MM.1S (cell line): ENCODE measurements around the gene TRPM2.
A peak's percentile ranks its signal among the peaks of the same experiment; 100 is the strongest.

Experiments
- DNase-seq: peaks from one replicate; pipeline ENCODE4 v3.0.0-alpha.2; 2015
- H2AFZ ChIP-seq: fragments of 300-600 bp; sonication (generic); 2 replicates; pipeline ENCODE4 v1.6.0; 2016; ENCODE audit warnings: antibody characterized with exemption, low read length
- H3F3A ChIP-seq: fragments of 300-600 bp; sonication (generic); 2 replicates; pipeline ENCODE4 v1.6.1; 2016; ENCODE audit warnings: mild to moderate bottlenecking, antibody characterized with exemption, low read length, moderate library complexity, mixed read lengths; ENCODE audit not compliant: insufficient read depth
- H3K27ac ChIP-seq: fragments of 300-600 bp; sonication (generic); 2 replicates; pipeline ENCODE4 v1.5.1; 2016; ENCODE audit warnings: mild to moderate bottlenecking, low read length
- H3K27me3 ChIP-seq: fragments of 300-600 bp; sonication (generic); replicated peaks from 2 replicates; pipeline ENCODE4 v1.6.0; 2016; ENCODE audit warnings: low read length; ENCODE audit not compliant: insufficient read depth
- H3K36me3 ChIP-seq: fragments of 300-600 bp; sonication (generic); replicated peaks from 2 replicates; pipeline ENCODE4 v1.6.1; 2016; ENCODE audit warnings: mild to moderate bottlenecking, low read length, mixed read lengths; ENCODE audit not compliant: insufficient read depth
- H3K4me1 ChIP-seq: fragments of 300-600 bp; sonication (generic); 2 replicates; pipeline ENCODE4 v1.6.1; 2016; ENCODE audit warnings: low read length, mixed read lengths
- H3K4me2 ChIP-seq: fragments of 300-600 bp; sonication (generic); 2 replicates; pipeline ENCODE4 v1.6.0; 2016; ENCODE audit warnings: low read depth, low read length
- H3K4me3 ChIP-seq: fragments of 300-600 bp; sonication (generic); 2 replicates; pipeline ENCODE4 v1.5.1; 2016; ENCODE audit warnings: low read length, mixed read lengths
- H3K79me2 ChIP-seq: fragments of 300-600 bp; sonication (generic); 2 replicates; pipeline ENCODE4 v1.6.1; 2016; ENCODE audit warnings: mixed run types, low read length, mixed read lengths
- H3K9ac ChIP-seq: fragments of 300-600 bp; sonication (generic); 2 replicates; pipeline ENCODE4 v1.6.1; 2016; ENCODE audit warnings: low read length, mixed read lengths
- H3K9me2 ChIP-seq: fragments of 300-600 bp; sonication (generic); replicated peaks from 2 replicates; pipeline ENCODE4 v1.6.1; 2016; ENCODE audit warnings: mild to moderate bottlenecking, low read length, mixed read lengths; ENCODE audit not compliant: insufficient read depth
- H3K9me3 ChIP-seq: fragments of 300-600 bp; sonication (generic); replicated peaks from 2 replicates; pipeline ENCODE4 v1.6.1; 2016; ENCODE audit warnings: mild to moderate bottlenecking, low read length, mixed read lengths; ENCODE audit not compliant: insufficient read depth
- H4K20me1 ChIP-seq: fragments of 300-600 bp; sonication (generic); 2 replicates; pipeline ENCODE4 v1.6.1; 2016; ENCODE audit warnings: mild to moderate bottlenecking, low read length, moderate library complexity, mixed read lengths; ENCODE audit not compliant: insufficient read depth
- CTCF ChIP-seq: fragments of 300-600 bp; sonication (generic); IDR thresholded peaks from 2 replicates; pipeline ENCODE4 v1.5.1; 2016; ENCODE audit warnings: antibody characterized with exemption, low read length, mixed read lengths
- EZH2 ChIP-seq: fragments of 300-600 bp; sonication (generic); optimal IDR thresholded peaks from 2 replicates; pipeline ENCODE3; 2017; ENCODE audit warnings: low read depth, mild to moderate bottlenecking, antibody characterized with exemption, low read length, mixed read lengths
- EZH2phosphoT487 ChIP-seq: fragments of 300-600 bp; sonication (generic); IDR thresholded peaks from 2 replicates; pipeline ENCODE4 v1.6.1; 2018; ENCODE audit warnings: antibody characterized with exemption, low read length

TRPM2 gene

GRCh38 chr21:44354001-44354405 lies 582 bp downstream of the TRPM2 start:
- TF ChIP-seq CTCF: no peak
- no peak for TF ChIP-seq EZH2
- no peak for TF ChIP-seq EZH2phosphoT487
- H3K27me3 ChIP-seq: peaks cover 91% of the 10 kb centered on the region
- no peaks in the 10 kb centered on the region for H3K36me3 ChIP-seq
- no peak overlapping the region for H3K4me3 ChIP-seq
- no peak for DNase-seq
- H3K9me3 ChIP-seq: no peaks in the 10 kb centered on the region
- no peak overlapping the region for H3K9ac ChIP-seq
- H3K9me2 ChIP-seq: no peaks in the 10 kb centered on the region
- no peaks in the 10 kb centered on the region; the same call in 1 of the 2 replicates for H3K4me1 ChIP-seq
- no peak overlapping the region for H3K27ac ChIP-seq
- H4K20me1 ChIP-seq: no peaks in the 10 kb centered on the region
- no peak overlapping the region for H3K4me2 ChIP-seq
- no peak overlapping the region for H2AFZ ChIP-seq
- H3F3A ChIP-seq: no peaks in the 10 kb centered on the region
- no peaks in the 10 kb centered on the region for H3K79me2 ChIP-seq

- H3K4me1 ChIP-seq: no peaks in the 10 kb centered on the region; the same call in 1 of the 2 replicates
- no peaks in the 10 kb centered on the region for H3K9me2 ChIP-seq
- DNase-seq: peak; percentile 31
- no peak overlapping the region for H2AFZ ChIP-seq
- peaks cover 90% of the 10 kb centered on the region for H3K27me3 ChIP-seq
- no peak overlapping the region for H3K27ac ChIP-seq
- no peaks in the 10 kb centered on the region for H3F3A ChIP-seq
- H3K36me3 ChIP-seq: no peaks in the 10 kb centered on the region
- TF ChIP-seq CTCF: no peak
- TF ChIP-seq EZH2phosphoT487: no peak
- no peak for TF ChIP-seq EZH2
- 0 out of 2 replicates have a peak overlapping the region, but pooled peaks have one; percentile 5 for H3K4me2 ChIP-seq
- no peak overlapping the region for H3K4me3 ChIP-seq
- no peak overlapping the region for H3K9ac ChIP-seq
- no peaks in the 10 kb centered on the region for H3K79me2 ChIP-seq
- no peaks in the 10 kb centered on the region for H3K9me3 ChIP-seq
- no peaks in the 10 kb centered on the region for H4K20me1 ChIP-seq
Observed at GRCh38 chr21:44354775-44355771, 1.7 kb downstream of the TRPM2 start.

GRCh38 chr21:44356160-44356559 lies 2.7 kb downstream of the TRPM2 start:
- TF ChIP-seq EZH2 (no peak), EZH2phosphoT487 (no peak), CTCF (no peak)
- no peak for DNase-seq
- Histone ChIP-seq H3K4me2 (no peak overlapping the region), H3K4me3 (no peak overlapping the region), H3K36me3 (no peaks in the 10 kb centered on the region), H4K20me1 (no peaks in the 10 kb centered on the region), H3K27ac (no peak overlapping the region), H3K9me3 (no peaks in the 10 kb centered on the region), H3K9me2 (no peaks in the 10 kb centered on the region), H3K9ac (no peak overlapping the region), H3F3A (no peaks in the 10 kb centered on the region), H3K27me3 (peaks cover 96% of the 10 kb centered on the region), H3K79me2 (no peaks in the 10 kb centered on the region), H3K4me1 (no peaks in the 10 kb centered on the region; the same call in 1 of the 2 replicates), H2AFZ (no peak overlapping the region)
